ENCODE measurements around the gene TXN. TPM values are rescaled to one million over a fixed set of nuclear protein-coding genes. Genes with fewer than 3 reads are reported as not detected.
"Not testable (repeated sequence)": the region's sequence is repeated elsewhere in the genome, so short reads cannot be mapped to it uniquely, and the experiment has no call there.

The TXN gene
- total RNA-seq, 2 donors from 2014 or later, result 349 to 627 TPM

GRCh38 chr9:110270211-110270995 is 14.1 kb upstream of the TXN start:
- no peaks in the 10 kb centered on the region for H3K27me3 Mint-ChIP-seq

GRCh38 chr9:110266795-110267194 is 10.5 kb upstream of the TXN start:
- Mint-ChIP-seq H3K36me3 (ENCODE audit: low read depth) (no peaks in the 10 kb centered on the region), H3K9me3 (no peaks in the 10 kb centered on the region), H3K4me3 (no peak overlapping the region), H3K4me1 (no peaks in the 10 kb centered on the region), H3K27me3 (no peaks in the 10 kb centered on the region), H3K27ac (no peak overlapping the region)
- no peak for ATAC-seq (replicated peaks)

More at GRCh38 chr9:110270211-110270995, 14.1 kb upstream of the TXN start:
- Mint-ChIP-seq H3K36me3 (ENCODE audit: low read depth) (no peaks in the 10 kb centered on the region), H3K4me1 (no peaks in the 10 kb centered on the region), H3K4me3 (no peak overlapping the region), H3K9me3 (no peaks in the 10 kb centered on the region), H3K27ac (no peak overlapping the region)
- ATAC-seq (replicated peaks), result no peak

GRCh38 chr9:110261632-110262031 is 5.3 kb upstream of the TXN start:
- H3K27me3 Mint-ChIP-seq, result no peaks in the 10 kb centered on the region
- no peaks in the 10 kb centered on the region for H3K9me3 Mint-ChIP-seq
- peaks cover 19% of the 10 kb centered on the region for H3K4me1 Mint-ChIP-seq
- H3K36me3 Mint-ChIP-seq (ENCODE audit: low read depth), result peaks cover 9% of the 10 kb centered on the region
- H3K4me3 Mint-ChIP-seq, result no peak overlapping the region
- ATAC-seq (replicated peaks), result no peak
- H3K27ac Mint-ChIP-seq, result no peak overlapping the region

GRCh38 chr9:110260911-110261310 is 4.6 kb upstream of the TXN start:
- Mint-ChIP-seq H3K4me3 (no peak overlapping the region), H3K36me3 (ENCODE audit: low read depth) (peaks cover 9% of the 10 kb centered on the region), H3K4me1 (peaks cover 19% of the 10 kb centered on the region), H3K27me3 (no peaks in the 10 kb centered on the region), H3K9me3 (no peaks in the 10 kb centered on the region), H3K27ac (no peak overlapping the region)
- no peak for ATAC-seq (replicated peaks)

GRCh38 chr9:110259566-110259965 is 3.3 kb upstream of the TXN start:
- Mint-ChIP-seq H3K27ac (no peak overlapping the region), H3K4me3 (peak overlapping the region; percentile 96), H3K9me3 (no peaks in the 10 kb centered on the region), H3K27me3 (no peaks in the 10 kb centered on the region), H3K4me1 (peaks cover 19% of the 10 kb centered on the region), H3K36me3 (ENCODE audit: low read depth) (peaks cover 9% of the 10 kb centered on the region)
- no peak for ATAC-seq (replicated peaks)

- peak overlapping the region; percentile 96 for H3K27ac Mint-ChIP-seq
- peaks cover 22% of the 10 kb centered on the region for H3K4me1 Mint-ChIP-seq
- H3K9me3 Mint-ChIP-seq, result no peaks in the 10 kb centered on the region
- peaks cover 9% of the 10 kb centered on the region for H3K36me3 Mint-ChIP-seq (ENCODE audit: low read depth)
- H3K27me3 Mint-ChIP-seq, result no peaks in the 10 kb centered on the region
- peak overlapping the region; percentile 96 for H3K4me3 Mint-ChIP-seq
- peak; percentile 12 for ATAC-seq (replicated peaks)
Observed at GRCh38 chr9:110258690-110259091, 2.4 kb upstream of the TXN start.

- peaks cover 9% of the 10 kb centered on the region for H3K36me3 Mint-ChIP-seq (ENCODE audit: low read depth)
- no peaks in the 10 kb centered on the region for H3K9me3 Mint-ChIP-seq
- peaks cover 29% of the 10 kb centered on the region for H3K4me1 Mint-ChIP-seq
- peak overlapping the region; percentile 96 for H3K4me3 Mint-ChIP-seq
- ATAC-seq (replicated peaks), result no peak
- H3K27me3 Mint-ChIP-seq, result no peaks in the 10 kb centered on the region
- H3K27ac Mint-ChIP-seq, result peak overlapping the region; percentile 96
Observed at GRCh38 chr9:110257956-110258355, 1.6 kb upstream of the TXN start.

GRCh38 chr9:110257097-110257841 is 962 bp upstream of the TXN start:
- Mint-ChIP-seq H3K36me3 (ENCODE audit: low read depth) (peaks cover 9% of the 10 kb centered on the region), H3K27ac (peak overlapping the region; percentile 96), H3K4me3 (peak overlapping the region; percentile 96), H3K9me3 (no peaks in the 10 kb centered on the region), H3K4me1 (peaks cover 36% of the 10 kb centered on the region), H3K27me3 (no peaks in the 10 kb centered on the region)
- ATAC-seq (replicated peaks), result no peak

GRCh38 chr9:110255463-110256379 is 586 bp downstream of the TXN start:
- Mint-ChIP-seq H3K4me1 (peaks cover 37% of the 10 kb centered on the region), H3K27me3 (no peaks in the 10 kb centered on the region), H3K9me3 (no peaks in the 10 kb centered on the region), H3K36me3 (ENCODE audit: low read depth) (peaks cover 9% of the 10 kb centered on the region), H3K4me3 (peak overlapping the region; percentile 96), H3K27ac (peak overlapping the region; percentile 96)
- ATAC-seq (replicated peaks), result peak; percentile 40

GRCh38 chr9:110255034-110255462 is 1.3 kb downstream of the TXN start:
- Mint-ChIP-seq H3K4me3 (peak overlapping the region; percentile 96), H3K4me1 (peaks cover 37% of the 10 kb centered on the region), H3K27ac (peak overlapping the region; percentile 96), H3K9me3 (no peaks in the 10 kb centered on the region), H3K27me3 (no peaks in the 10 kb centered on the region), H3K36me3 (ENCODE audit: low read depth) (peaks cover 9% of the 10 kb centered on the region)
- ATAC-seq (replicated peaks), result no peak

- no peaks in the 10 kb centered on the region for H3K27me3 Mint-ChIP-seq
- peak overlapping the region; percentile 96 for H3K4me3 Mint-ChIP-seq
- H3K36me3 Mint-ChIP-seq (ENCODE audit: low read depth), result peaks cover 9% of the 10 kb centered on the region
- ATAC-seq (replicated peaks), result no peak
- H3K27ac Mint-ChIP-seq, result peak overlapping the region; percentile 96
- peaks cover 37% of the 10 kb centered on the region for H3K4me1 Mint-ChIP-seq
- no peaks in the 10 kb centered on the region for H3K9me3 Mint-ChIP-seq
Observed at GRCh38 chr9:110254500-110254899, 1.8 kb downstream of the TXN start.

GRCh38 chr9:110252509-110253139 is 3.7 kb downstream of the TXN start:
- H3K9me3 Mint-ChIP-seq, result no peaks in the 10 kb centered on the region
- H3K27me3 Mint-ChIP-seq, result no peaks in the 10 kb centered on the region
- H3K4me1 Mint-ChIP-seq, result peaks cover 28% of the 10 kb centered on the region
- peak overlapping the region; percentile 96 for H3K4me3 Mint-ChIP-seq
- peak overlapping the region; percentile 96 for H3K27ac Mint-ChIP-seq
- H3K36me3 Mint-ChIP-seq (ENCODE audit: low read depth), result peaks cover 9% of the 10 kb centered on the region
- ATAC-seq (replicated peaks), result no peak

GRCh38 chr9:110251770-110252169 is 4.5 kb downstream of the TXN start:
- peaks cover 22% of the 10 kb centered on the region for H3K4me1 Mint-ChIP-seq
- peak overlapping the region; percentile 96 for H3K27ac Mint-ChIP-seq
- not testable (repeated sequence) for H3K36me3 Mint-ChIP-seq (ENCODE audit: low read depth); ATAC-seq (replicated peaks); H3K9me3 Mint-ChIP-seq; H3K27me3 Mint-ChIP-seq
- peak overlapping the region; percentile 96 for H3K4me3 Mint-ChIP-seq

GRCh38 chr9:110251212-110251611 is 5.1 kb downstream of the TXN start:
- Mint-ChIP-seq H3K9me3 (no peaks in the 10 kb centered on the region), H3K36me3 (ENCODE audit: low read depth) (no peaks in the 10 kb centered on the region), H3K4me1 (peaks cover 22% of the 10 kb centered on the region), H3K4me3 (no peak overlapping the region), H3K27me3 (no peaks in the 10 kb centered on the region), H3K27ac (no peak overlapping the region)
- ATAC-seq (replicated peaks), result no peak
